ENCODE measurements around the gene R3HDM1. TPM values are rescaled to one million over a fixed set of nuclear protein-coding genes. Genes with fewer than 3 reads are reported as not detected.
"Not testable (repeated sequence)": the region's sequence is repeated elsewhere in the genome, so short reads cannot be mapped to it uniquely, and the experiment has no call there.

R3HDM1 gene
- total RNA-seq, 1 donor from 2014 or later = 25.0 TPM

DNA sequence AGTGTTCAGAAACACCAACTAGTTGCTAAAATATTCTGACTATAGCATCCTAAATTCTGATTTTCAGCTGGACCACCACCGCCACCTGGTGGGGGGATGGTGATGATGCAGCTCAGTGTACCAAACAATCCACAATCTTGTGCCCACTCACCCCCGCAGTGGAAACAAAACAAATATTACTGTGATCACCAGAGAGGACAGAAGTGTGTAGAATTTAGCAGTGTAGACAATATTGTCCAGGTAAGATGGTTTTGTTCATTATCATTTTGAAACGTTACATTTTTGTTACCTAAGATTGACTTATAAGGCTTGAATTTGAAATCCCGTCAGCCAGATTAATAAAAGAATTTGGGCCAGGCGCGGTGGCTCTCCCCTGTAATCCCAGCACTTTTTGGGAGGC is 178.7 kb downstream of the R3HDM1 start:
- DNase-seq (ENCODE audit: low spot score) = peak; percentile 50

DNA sequence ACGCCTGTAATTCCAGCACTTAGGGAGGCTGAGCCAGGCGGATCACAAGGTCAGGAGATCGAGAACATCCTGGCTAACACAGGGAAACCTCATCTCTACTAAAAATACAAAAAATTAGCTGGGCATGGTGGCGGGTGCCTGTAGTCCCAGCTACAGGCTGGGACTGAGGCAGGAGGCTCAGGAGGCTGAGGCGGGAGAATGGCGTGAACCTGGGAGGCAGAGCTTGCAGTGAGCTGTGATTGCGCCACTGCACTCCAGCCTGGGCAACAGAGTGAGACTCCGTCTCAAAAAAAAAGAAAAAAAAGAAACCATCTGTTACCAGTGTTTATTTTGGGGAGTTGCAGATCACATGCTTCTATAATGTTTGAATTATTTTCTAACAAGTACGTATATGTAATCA is 183.8 kb downstream of the R3HDM1 start:
- DNase-seq (ENCODE audit: low spot score) = not testable (repeated sequence)

DNA sequence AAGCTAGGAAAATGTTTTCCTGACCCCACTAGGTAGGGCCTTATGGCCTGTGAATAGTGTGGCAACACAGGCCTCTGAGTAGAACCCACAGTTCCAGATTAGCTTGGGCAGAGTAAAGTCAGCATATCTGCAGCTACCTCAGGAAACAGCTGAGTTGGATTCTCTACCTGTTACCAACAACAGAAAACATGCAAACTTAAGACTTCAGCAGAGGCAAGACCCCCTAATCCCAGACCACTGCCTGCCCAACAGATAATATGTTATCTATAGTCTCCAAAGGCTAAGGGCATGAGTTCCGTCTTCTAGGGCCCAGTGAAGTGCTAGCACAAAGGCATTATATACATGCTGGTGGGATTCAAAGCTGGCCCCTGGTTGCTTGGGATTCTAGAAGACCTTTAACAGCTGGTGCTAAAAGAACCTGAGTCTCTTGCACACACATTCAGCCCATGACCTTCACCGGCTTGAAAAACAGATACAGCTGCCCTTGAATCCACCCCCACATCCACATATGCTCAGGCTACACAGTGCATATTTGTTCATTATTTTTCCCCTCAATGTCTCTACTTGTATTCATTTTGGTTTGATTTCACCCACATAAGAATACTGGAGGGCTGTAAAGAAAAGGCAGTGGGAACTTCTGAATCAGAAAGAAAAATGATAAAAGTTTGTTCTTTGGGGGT is 196.9 kb downstream of the R3HDM1 start:
- DNase-seq (ENCODE audit: low spot score) = no peak

DNA sequence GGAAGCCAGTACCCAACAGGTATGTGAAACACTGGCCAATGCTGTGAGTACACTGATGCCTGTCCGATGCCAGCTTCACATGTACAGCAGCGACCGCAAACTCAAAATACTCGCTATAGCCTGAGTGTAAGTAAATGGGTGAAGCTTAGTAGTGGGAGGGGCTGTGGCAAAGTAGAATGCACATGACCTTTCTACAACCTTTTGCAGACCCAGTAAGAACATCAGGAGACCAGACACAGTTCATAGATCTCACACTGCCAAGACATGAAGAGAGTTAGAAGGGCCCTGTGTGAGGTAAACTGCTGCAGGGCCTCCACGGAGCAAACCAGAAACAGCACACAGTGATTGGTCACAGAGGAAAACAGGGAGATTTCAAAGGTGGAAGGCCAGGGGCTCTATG is 201.3 kb downstream of the R3HDM1 start:
- no peak for DNase-seq (ENCODE audit: low spot score)

DNA sequence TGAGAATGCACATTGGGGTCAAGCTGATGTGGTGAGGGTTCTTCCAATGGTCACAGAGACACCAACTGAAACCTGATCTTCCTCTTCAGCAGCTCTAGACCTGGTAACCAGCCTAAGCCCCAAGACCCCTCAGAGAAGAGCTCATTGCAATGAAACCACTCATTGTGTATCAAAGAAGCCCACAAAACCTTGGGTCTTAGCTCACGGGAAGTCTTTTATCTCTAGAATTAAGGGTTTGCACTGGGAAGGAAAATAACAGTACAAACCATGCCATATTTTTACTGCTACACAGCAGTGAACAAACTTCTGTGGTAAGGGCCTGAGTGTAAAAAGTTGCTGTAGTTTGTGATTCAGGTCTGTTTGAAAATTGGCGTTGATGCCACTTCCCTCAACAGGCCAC is 201.8 kb downstream of the R3HDM1 start:
- DNase-seq (ENCODE audit: low spot score) = no peak

DNA sequence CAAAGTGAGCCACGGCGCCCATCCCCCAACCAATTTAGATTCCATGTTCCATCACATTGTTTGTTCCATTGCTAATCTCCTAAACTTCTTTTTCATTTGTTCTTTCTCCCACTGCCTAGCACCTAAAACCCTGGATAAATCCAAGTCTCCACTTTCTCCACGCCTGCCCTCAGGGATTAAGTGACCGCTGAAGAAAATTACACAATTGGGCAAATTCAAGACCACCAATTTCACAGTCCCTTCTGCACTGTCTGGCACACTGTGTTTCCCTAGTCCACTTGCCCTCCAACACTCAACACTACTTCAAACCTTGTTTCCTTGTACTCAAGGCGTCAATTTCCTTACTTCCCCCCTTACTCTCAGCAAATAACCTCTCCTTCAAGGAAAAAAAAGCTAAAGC is 205.3 kb downstream of the R3HDM1 start:
- no peak for DNase-seq (ENCODE audit: low spot score)

DNA sequence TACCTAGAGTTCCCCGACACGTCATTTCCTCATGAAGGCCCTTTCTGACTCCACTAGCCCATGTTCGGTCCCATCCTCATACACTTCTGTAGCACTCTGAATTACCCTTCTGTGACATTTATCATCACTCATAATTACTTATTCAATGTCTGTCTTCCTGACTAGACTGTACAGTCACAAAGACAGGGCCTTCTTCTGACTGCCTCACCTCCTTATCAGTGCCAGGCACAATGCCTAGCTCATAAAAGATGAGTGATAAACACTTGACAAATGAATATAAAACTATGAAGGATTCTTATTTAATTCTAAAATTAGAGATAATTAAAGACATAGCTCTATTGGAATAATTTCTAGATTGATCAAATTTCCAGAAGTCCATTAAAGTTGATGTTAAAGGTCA is 208.9 kb downstream of the R3HDM1 start:
- DNase-seq (ENCODE audit: low spot score) = no peak

DNA sequence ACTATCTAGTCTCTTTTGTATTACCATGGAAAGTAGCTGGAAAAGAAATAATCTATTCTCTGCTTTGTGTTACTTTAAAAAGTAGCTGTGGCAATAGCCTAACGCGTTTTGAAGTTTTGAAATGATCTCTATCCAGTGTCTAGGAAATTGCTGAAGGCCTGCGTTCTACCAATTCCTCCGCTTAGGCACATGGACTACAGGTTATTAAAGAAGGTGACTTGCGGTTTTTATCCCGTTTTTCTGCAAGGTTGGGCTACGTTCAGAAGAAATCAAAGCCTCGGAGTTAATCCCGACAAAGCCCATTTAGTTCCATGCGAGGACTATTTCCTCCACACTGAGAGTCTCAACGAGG is 209.7 kb downstream of the R3HDM1 start:
- DNase-seq (ENCODE audit: low spot score) = no peak

DNA sequence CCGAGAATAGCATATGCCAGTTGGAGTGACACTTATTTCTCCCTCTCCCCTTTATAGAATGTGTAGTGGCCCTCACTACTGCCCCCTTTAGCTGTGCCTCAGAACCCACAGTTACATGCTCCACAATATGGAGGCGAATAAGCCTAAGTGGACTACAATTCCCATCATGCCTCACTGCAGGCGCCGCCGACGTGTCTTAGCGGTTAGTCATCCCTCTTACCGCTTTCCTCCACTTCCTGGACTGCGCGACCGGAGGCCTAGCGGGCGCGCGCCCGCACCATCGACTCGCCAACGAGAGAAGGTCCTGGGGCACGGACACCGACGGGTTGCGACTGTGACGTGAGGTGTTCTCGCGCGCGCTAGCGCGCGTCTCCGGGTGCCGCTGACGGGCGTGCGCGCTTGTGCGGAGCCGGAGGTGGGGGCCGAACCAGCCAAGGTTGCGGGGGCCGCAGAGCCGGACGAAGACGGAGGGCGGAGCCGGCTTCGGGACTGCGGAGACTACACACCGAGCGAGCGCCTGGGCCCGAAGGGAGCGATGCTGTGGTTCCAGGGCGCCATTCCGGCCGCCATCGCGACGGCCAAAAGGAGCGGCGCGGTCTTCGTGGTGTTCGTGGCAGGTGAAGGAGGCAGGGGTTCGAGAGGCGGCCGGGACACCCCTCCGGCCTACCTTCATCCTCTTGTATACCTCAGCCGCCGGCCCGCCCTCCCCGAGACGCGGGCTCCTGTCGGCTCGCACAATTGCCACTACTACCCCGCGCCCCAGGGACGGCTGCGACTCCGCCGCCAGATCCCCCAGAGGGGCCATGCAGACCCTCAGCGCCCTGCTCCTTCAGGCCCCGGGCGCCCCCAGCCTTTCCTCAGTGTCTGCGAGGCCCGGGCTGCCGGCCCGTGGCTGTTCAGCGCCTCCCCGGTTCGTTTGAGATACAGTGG is 210.4 kb downstream of the R3HDM1 start, which contains the start of gene UBXN4:
Gene UBXN4, plus strand, starts transcription at position 461 of the 930 bp plus-strand sequence. Its CDS starts 75 bp downstream, at position 536.
- DNase-seq (ENCODE audit: low spot score) = peak; percentile 98

DNA sequence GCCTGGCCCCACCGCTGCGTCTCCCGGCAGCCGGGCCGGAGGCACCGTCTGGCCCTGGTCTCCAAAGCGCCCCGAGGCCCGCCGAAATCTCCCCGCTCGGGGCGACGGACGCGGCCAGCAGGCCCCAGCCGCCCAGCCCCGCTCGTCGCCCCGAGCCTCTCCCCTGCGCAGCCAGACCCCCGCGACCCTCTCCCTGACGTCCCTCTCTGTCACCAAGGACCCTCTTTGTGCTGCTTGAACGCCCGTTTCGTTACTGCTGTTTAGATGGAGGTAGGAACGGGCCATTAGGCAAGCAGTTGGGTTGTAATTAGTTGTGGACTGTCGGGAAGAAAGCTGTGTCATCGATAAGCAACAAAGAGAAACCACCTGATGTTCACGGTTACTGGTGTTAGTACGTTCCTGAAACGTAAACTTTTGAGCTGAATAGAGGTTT is 211.1 kb downstream of the R3HDM1 start:
- peak; percentile 26 for DNase-seq (ENCODE audit: low spot score)

DNA sequence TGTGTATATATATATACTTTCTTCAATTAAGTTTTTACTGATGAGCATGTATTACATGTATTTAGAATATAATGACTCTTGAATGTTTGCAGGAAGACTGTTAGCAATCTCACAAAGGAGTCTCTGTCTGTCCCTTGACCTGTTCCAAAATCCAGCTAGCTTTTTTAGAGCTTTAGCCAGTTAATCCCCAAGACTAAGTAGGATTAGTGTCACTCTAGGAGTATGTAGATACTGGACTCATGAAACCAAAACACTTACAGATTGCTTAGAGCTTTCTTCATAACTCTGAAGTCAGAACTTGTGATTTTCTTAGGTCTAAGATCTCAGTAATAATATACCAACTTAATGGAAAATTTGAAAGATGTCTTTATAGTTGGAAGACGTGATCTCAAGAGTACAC is 212.6 kb downstream of the R3HDM1 start:
- DNase-seq (ENCODE audit: low spot score) = no peak

DNA sequence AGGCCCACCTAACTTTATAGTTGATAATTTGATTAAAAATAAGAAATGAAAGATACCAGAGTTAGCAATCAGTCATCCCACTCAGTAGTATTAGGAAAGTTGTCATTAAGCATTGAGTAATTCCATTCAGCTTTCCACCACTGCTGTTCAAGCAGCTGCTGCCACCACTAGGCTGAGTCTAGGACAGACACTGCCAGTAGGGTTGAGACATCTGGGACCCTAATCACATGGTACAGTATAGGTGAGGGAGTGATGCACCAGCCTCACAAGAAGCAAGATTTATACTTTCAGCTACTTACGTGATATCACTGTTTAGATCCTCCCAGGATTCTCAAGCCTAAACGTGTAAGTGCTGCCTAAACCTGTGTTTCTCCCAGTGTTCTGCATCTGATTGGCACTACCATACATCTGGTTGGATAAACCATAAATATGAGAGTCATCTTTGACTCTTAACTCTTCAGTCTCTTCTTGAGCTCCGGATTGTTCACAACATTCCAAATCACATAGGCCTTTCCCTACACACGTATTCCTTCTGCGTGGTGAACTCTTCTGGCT is 213.6 kb downstream of the R3HDM1 start:
- DNase-seq (ENCODE audit: low spot score) = no peak

DNA sequence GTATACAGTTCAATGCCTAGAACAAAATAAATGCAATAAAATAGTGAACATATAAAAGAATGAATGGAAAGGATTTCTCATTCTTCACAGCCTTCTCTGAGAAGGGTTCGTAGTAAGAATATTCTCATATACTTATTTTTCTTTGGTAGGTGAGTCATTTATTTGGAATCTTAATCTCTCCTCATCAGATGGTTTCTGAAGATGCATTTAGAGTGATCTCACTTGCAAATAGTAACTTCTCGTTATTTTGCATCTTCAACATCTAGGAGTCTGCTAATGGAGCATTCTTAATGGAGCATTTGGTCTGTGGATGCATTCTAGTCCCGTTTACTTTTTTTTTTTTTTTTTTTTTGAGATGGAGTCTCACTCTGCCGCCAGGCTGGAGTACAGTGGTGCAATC is 214.3 kb downstream of the R3HDM1 start:
- DNase-seq (ENCODE audit: low spot score) = no peak

DNA sequence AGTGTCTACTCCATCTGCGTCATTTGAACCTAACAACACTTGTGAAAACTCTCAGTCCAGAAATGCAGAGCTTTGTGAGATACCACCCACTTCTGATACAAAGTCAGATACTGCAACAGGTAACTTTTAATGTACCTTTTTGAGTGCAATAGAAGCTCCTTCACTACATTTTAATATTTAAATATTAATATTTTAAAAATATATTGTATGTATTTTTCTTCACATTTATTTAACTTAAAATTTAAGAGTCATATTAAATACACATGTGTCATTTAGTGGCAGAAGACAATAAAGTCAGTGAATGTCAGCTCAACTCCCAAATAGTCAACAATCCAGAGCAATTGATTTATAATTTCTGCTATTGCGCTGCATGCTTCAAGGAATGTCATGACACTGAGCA is 224.3 kb downstream of the R3HDM1 start:
- DNase-seq (ENCODE audit: low spot score) = no peak

DNA sequence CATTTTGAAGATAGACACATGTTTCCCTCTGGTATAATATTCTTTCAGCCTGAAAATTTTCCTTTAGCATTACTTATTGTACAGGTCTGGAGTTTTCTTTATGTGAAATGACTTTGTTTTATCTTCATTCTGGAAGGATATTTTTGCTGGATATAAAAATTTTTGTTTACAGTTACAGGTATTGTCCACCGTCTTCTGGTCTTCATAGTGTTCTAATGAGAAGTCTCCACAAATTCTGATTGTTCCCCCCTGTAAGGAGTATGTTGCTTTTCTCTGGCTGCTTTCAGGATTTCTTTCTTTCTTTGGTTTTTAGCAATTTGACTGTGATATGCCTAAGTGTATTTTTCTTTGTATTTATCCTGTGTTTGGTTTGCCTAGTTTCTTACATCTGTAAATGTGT is 225.4 kb downstream of the R3HDM1 start:
- no peak for DNase-seq (ENCODE audit: low spot score)

DNA sequence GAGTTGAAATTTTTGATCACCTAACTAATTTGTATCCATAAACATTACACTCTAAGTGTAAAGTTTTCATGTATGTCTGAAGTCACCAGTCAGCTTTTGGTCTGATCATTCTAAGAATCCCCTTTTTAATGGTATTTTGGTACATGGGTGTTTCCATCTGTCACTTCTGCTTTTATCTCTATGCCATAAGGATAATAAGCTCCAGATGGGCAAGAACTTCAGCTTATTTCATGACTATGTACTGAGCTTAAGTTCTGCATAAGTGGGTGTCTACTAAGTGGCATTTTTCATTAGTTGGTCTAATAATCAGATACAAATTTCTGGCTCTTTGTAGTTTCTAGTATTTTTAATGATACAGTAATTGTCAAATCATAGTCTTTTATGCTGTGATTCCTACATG is 230.7 kb downstream of the R3HDM1 start:
- DNase-seq (ENCODE audit: low spot score) = no peak

DNA sequence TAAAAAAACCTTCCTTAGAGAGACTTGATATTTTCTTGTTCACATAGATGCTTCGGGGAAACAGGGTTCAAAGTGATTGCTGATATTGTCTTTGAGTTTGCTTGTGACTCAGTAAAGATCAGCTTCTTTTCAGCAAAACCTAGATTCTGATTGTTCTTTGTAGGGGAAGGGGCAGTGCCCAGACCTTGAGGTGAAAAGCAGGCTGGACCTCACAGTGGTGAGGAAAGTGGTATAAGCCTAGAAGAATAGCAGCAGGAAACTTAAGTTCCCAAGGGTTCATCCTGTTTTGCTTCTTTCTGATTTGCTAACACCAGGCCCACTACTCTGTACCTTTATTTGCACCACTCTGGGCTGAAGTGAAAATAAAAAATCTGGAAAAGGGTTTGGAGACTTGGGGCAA is 231.2 kb downstream of the R3HDM1 start:
- no peak for DNase-seq (ENCODE audit: low spot score)

DNA sequence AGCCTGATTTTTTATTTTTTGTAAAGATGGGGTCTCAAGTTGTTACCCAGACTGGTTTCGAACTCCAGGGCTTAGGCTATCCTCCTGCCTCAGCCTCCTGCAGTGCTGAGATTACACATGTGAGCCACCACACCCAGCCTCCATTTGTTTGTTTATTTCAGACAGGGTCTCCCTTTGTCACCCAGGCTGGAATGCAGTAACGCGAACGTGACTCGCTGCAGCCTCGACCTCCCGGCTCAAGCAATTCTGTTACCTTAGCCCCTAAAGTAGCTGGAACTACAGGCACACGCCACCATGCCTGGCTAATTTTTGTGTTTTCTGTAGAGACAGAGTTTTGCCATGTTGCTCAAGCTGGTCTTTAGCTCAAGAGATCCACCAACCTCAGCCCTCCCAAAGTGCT is 237.6 kb downstream of the R3HDM1 start:
- DNase-seq (ENCODE audit: low spot score) = no peak

DNA sequence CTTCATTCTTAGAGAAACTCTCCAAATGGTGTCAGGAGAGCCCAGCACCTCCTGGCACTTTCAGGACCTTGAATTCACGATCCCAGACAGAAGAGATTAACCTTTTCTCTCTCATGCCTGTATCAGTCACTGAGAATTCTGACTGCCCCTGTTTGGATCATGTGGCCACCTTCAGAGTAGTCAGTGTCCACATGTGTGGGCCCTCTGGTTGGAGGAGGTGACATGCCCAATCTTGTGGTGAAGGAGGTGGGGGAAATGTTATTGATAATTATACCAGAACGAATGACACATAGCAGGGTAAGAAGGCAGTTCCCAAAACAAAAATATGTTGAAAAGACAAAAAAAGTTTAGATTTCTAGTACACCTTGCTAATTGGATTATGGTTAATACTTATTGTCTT is 242.0 kb downstream of the R3HDM1 start:
- DNase-seq (ENCODE audit: low spot score) = no peak

DNA sequence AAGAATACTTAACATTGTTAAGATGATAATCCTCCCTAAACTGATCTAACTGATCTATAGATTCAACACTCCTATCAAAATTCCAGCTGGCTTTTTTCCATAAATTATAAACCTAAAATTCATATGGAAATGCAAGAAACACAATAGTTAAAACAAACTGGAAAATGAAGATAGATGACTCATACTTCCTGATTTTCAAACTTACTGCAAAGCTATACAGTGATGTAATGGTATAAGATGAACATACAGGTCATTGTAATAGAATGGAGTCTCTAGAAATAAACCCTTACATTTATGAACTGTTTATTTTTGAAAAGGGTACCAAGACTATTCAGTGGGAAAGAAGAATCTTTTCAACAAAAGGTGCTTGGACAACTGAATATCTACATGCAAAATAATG is 242.6 kb downstream of the R3HDM1 start:
- DNase-seq (ENCODE audit: low spot score) = no peak
